ENCODE measurements around the gene NEK11. TPM values are rescaled to one million over a fixed set of nuclear protein-coding genes. Genes with fewer than 3 reads are reported as not detected.

NEK11 gene
- total RNA-seq, 6 experiments from 2014 or later = 0.25 to 1.1 (median 0.88) TPM

DNA sequence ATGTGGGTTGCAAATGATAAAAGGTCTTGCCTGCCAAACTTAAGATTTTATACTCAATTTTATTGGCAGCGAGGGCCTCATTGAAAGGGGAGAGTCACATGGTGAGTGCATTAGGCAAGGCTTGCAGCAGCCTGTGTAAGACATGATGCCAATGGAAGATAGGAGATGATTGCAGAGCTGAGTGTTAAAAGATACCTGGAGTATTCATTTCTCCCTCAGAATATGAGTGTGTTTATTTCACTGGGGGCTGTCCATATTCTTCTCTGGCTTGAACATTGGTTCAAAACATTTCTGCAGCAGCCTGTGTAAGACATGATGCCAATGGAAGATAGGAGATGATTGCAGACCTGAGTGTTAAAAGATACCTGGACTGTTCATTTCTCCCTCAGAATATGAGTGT lies 189.7 kb downstream of the NEK11 start:
- Histone ChIP-seq H3K4me3 (no peak overlapping the region), H3K36me3 (no peaks in the 10 kb centered on the region), H3K9me3 (no peaks in the 10 kb centered on the region), H3K27me3 (no peaks in the 10 kb centered on the region), H3K4me1 (no peaks in the 10 kb centered on the region), H3K27ac (no peak overlapping the region)
- no peak for DNase-seq
- WGBS (ENCODE audit: insufficient coverage, low coverage, low lambda C conversion rate, missing lambda C conversion rate) = 67% methylated on average over 1 of the region's 1 CpG
- intact Hi-C loops (cut with DNase I) = no loop called here
- ATAC-seq = no peak
- TF ChIP-seq, protein P1, sequence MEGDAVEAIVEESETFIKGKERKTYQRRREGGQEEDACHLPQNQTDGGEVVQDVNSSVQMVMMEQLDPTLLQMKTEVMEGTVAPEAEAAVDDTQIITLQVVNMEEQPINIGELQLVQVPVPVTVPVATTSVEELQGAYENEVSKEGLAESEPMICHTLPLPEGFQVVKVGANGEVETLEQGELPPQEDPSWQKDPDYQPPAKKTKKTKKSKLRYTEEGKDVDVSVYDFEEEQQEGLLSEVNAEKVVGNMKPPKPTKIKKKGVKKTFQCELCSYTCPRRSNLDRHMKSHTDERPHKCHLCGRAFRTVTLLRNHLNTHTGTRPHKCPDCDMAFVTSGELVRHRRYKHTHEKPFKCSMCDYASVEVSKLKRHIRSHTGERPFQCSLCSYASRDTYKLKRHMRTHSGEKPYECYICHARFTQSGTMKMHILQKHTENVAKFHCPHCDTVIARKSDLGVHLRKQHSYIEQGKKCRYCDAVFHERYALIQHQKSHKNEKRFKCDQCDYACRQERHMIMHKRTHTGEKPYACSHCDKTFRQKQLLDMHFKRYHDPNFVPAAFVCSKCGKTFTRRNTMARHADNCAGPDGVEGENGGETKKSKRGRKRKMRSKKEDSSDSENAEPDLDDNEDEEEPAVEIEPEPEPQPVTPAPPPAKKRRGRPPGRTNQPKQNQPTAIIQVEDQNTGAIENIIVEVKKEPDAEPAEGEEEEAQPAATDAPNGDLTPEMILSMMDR (IDR thresholded peaks at IDR 0.05) = no peak
- no peak for TF ChIP-seq POLR2A (IDR thresholded peaks at IDR 0.05)

DNA sequence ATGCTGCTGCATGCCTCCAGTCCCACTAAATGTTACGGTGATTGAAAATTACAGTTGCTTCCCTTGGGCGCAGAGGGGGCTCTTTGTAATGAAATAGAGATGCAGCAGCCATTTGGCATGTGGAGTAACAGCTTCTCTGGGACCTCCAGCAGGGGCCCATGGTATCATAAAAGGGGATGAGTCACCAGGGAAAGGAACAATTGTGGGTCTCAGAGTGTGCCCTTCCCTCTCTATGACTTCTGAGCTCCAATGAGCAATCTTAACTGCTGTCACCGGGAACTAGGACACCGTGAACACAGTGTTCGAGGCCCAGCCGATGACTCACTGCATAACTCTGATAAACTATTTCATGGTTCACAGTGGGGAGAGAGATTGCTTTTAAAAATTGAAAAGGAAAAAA lies 190.1 kb downstream of the NEK11 start:
- TF ChIP-seq, protein P1 (IDR thresholded peaks at IDR 0.05) = no peak
- no peak for TF ChIP-seq POLR2A (IDR thresholded peaks at IDR 0.05)
- no peaks in the 10 kb centered on the region for H3K9me3 ChIP-seq
- intact Hi-C loops (cut with DNase I) = no loop called here
- no peaks in the 10 kb centered on the region for H3K27me3 ChIP-seq
- no peaks in the 10 kb centered on the region for H3K4me1 ChIP-seq
- ATAC-seq (no peak), DNase-seq (no peak)
- no peaks in the 10 kb centered on the region for H3K36me3 ChIP-seq
- 50% methylated on average over 5 of the region's 6 CpGs for WGBS (ENCODE audit: insufficient coverage, low coverage, low lambda C conversion rate, missing lambda C conversion rate)
- H3K4me3 ChIP-seq = no peak overlapping the region
- no peak overlapping the region for H3K27ac ChIP-seq

DNA sequence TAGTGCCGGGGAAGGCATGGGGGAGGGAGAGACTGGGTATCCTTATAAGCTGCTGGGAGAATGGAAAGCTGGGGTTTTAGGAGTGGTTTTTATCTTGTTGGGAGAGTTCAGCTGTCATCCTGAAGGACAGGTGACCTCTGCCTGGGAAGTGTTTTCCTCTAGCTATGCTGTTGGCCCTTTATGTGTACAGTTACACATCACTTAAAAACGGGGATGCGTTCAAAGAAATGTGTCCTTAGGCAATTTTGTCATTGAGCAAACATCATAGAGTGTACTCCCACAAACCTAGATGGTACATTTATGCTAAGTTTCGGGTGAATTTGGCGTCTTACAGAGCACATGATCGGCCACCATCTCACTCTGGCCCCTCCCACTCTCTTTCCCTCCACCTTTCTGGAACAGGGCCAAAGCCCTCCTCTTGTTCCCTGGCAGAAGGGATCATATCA lies 190.6 kb downstream of the NEK11 start:
- WGBS (ENCODE audit: insufficient coverage, low coverage, low lambda C conversion rate, missing lambda C conversion rate) = 39% methylated on average over 3 of the region's 6 CpGs
- H3K27me3 ChIP-seq = no peaks in the 10 kb centered on the region
- intact Hi-C loops (cut with DNase I) = no loop called here
- TF ChIP-seq POLR2A (IDR thresholded peaks at IDR 0.05) = no peak
- TF ChIP-seq, protein P1 (IDR thresholded peaks at IDR 0.05) = no peak
- H3K4me3 ChIP-seq = no peak overlapping the region
- DNase-seq = no peak
- no peak for ATAC-seq
- no peaks in the 10 kb centered on the region for H3K9me3 ChIP-seq
- H3K27ac ChIP-seq = no peak overlapping the region
- H3K4me1 ChIP-seq = no peaks in the 10 kb centered on the region
- H3K36me3 ChIP-seq = no peaks in the 10 kb centered on the region

DNA sequence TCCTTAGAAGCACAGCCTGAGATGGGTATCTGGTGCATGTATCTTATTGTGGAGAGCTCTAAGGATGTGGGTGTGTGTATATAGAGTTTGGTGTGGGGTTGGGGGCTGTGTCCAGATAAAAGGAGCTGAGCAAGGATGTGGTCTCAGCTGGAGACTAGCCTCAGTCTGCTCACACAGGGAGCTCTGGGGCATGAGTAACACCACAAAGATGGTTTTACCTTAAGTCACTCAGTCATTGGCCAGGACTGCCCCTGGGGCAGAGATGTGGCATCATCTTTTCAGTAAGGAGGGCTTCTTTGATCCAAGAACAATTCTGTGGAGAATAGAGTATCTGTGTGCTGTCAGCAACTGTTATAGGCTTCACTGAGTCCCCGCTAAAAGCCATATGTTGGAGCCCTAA lies 191.5 kb downstream of the NEK11 start:
- H3K4me1 ChIP-seq = no peaks in the 10 kb centered on the region
- WGBS (ENCODE audit: insufficient coverage, low coverage, low lambda C conversion rate, missing lambda C conversion rate) = 100% methylated on average over 1 of the region's 1 CpG
- DNase-seq (no peak), ATAC-seq (no peak)
- H3K9me3 ChIP-seq = no peaks in the 10 kb centered on the region
- H3K27me3 ChIP-seq = no peaks in the 10 kb centered on the region
- H3K27ac ChIP-seq = no peak overlapping the region
- H3K36me3 ChIP-seq = no peaks in the 10 kb centered on the region
- intact Hi-C loops (cut with DNase I) = no loop called here
- H3K4me3 ChIP-seq = no peak overlapping the region
- TF ChIP-seq, protein P1 (IDR thresholded peaks at IDR 0.05) = no peak
- no peak for TF ChIP-seq POLR2A (IDR thresholded peaks at IDR 0.05)

DNA sequence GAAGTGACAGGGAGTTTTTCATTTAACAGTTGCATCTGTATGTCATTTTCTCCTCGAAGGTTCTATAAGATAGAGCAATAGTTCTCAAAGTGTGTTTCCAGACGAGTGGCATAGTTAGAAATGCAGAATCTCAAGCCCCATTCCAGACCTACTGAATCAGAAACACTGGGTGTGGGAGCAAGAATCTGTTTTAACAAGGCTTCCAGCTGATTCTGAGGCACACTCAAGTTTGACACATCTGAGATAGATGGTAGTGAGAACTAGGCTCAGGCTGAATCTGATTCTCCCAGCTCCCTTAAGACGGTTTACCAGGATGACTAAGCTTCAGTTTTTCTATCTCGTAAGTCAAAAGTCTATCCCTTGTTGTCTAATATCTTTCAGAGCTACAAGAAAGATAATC lies 195.1 kb downstream of the NEK11 start:
- ATAC-seq = no peak
- H3K9me3 ChIP-seq = no peaks in the 10 kb centered on the region
- H3K4me3 ChIP-seq = no peak overlapping the region
- no peak overlapping the region for H3K27ac ChIP-seq
- H3K27me3 ChIP-seq = no peaks in the 10 kb centered on the region
- intact Hi-C loops (cut with DNase I) = no loop called here
- TF ChIP-seq POLR2A (IDR thresholded peaks at IDR 0.05) = no peak
- TF ChIP-seq, protein P1 (IDR thresholded peaks at IDR 0.05) = no peak
- 48% methylated on average over 4 of the region's 4 CpGs for WGBS (ENCODE audit: insufficient coverage, low coverage, low lambda C conversion rate, missing lambda C conversion rate)
- no peaks in the 10 kb centered on the region for H3K4me1 ChIP-seq
- H3K36me3 ChIP-seq = no peaks in the 10 kb centered on the region
- no peak for DNase-seq
